PFSK-1 (cell line): Measurements from ENCODE around the gene NACAD.

ENCODE experiments used
- POLR2AphosphoS5 ChIP-seq: IDR thresholded peaks from 2 replicates; pipeline ENCODE4 v1.6.1; 2012; ENCODE audit warnings: low read depth, mild to moderate bottlenecking, control low read depth, low read length, moderate library complexity
- SIN3A ChIP-seq: IDR thresholded peaks from 2 replicates; pipeline ENCODE4 v1.6.1; 2012; ENCODE audit warnings: mild to moderate bottlenecking, low read length, moderate library complexity, borderline replicate concordance; ENCODE audit not compliant: insufficient read depth
- TAF1 ChIP-seq: IDR thresholded peaks from 2 replicates; pipeline ENCODE4 v1.6.1; 2012; ENCODE audit warnings: low read length, control low read depth, borderline replicate concordance; ENCODE audit not compliant: insufficient read depth

DNA sequence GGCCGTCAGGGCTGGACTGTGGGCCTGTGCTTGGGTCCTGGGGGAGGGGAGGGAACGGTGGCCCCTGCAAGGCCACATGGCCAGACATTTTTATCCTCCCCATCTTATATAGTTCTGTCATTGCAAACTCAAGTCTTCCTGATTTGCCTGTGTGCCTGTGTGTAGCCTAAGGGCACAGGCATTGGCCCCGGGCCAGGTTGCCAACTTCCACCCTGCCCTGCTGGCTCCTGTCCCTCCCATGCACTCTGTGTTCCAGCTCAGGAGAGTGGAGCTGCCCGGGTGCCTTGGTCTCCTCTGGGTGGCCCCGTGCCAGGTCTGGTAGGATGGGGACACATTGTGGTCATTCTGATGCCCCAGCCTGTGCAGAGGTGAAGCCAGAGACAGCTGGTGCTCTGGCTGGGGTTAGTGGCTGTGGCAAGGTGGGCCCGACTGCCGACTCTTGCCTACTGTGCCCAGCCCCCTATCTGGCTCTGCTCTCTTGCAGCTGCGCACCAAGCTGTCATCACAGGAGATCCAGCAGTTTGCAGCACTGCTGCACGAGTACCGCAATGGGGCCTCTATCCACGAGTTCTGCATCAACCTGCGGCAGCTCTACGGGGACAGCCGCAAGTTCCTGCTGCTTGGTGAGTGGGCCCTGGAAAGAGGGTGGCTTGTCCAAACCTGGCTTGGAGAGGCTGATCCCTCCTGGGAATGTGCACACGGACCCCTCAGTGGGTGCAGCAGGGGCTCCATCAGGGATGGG is 14.8 kb downstream of the NACAD start:
- TF ChIP-seq POLR2AphosphoS5 (no peak), TAF1 (no peak), SIN3A (no peak)
